ENCODE data around the gene SURF1. TPM values are rescaled to one million over a fixed set of nuclear protein-coding genes. Genes with fewer than 3 reads are reported as not detected.

SURF1 gene
- total RNA-seq, 1 experiment from 2014 or later = 57.5 TPM

DNA sequence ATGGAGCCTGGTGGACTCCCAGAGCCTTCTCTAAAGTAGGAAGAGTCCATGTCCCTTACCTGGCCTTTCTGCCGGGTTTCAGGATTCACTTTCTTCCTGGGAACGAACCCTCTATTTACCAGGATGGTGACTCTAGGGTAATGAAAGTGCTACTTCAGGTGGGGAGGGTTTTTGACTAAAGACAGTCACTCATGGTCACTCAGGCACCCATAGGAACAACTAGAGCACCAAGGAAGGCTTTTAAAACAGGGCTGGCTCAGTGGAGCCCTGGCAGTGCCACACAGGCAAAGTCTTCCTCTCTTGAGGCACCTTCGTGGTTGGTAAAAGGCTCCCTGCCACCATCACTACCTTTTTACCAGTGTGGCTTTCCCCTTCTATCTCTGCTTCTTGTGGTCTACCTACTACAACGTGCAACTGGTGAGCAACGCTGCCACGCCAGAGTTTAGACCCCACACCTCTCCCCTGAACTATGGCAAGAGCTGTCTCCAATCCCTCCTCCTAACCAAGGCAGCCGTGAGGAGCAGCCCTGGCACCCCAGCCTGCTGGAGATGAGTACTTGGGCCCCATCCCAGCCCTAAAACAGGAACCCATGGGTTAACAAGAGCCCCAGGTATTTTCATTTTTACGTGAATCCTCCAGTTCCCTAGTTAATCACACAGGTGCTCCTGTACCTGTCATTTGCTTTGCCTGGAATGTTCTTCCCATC, 3.5 kb downstream of the SURF1 start:
- ChIA-PET POLR2A (interaction anchor here (0.6 to 1.3 kb wide), 3 partner anchors 14 to 107 kb away, joined by 4 to 5 read pairs (median 4); partner anchors contain the start of genes CACFD1 and SURF6), CTCF (no interaction called here)
- intact Hi-C loops (cut with micrococcal nuclease; ENCODE audit: unreplicated experiment) = no loop called here
- H3K27me3 ChIP-seq (replicated peaks; ENCODE audit: control insufficient read depth, insufficient read depth, low read length) = no peaks in the 10 kb centered on the region
- no peaks in the 10 kb centered on the region for H3K9me3 ChIP-seq
- TF ChIP-seq, protein P1, sequence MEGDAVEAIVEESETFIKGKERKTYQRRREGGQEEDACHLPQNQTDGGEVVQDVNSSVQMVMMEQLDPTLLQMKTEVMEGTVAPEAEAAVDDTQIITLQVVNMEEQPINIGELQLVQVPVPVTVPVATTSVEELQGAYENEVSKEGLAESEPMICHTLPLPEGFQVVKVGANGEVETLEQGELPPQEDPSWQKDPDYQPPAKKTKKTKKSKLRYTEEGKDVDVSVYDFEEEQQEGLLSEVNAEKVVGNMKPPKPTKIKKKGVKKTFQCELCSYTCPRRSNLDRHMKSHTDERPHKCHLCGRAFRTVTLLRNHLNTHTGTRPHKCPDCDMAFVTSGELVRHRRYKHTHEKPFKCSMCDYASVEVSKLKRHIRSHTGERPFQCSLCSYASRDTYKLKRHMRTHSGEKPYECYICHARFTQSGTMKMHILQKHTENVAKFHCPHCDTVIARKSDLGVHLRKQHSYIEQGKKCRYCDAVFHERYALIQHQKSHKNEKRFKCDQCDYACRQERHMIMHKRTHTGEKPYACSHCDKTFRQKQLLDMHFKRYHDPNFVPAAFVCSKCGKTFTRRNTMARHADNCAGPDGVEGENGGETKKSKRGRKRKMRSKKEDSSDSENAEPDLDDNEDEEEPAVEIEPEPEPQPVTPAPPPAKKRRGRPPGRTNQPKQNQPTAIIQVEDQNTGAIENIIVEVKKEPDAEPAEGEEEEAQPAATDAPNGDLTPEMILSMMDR (IDR thresholded peaks at IDR 0.05; ENCODE audit: insufficient read depth in 1 of 2, low read depth in 1 of 2, low read length in 1 of 2, severe bottlenecking in 1 of 2, unreplicated experiment in 1 of 2) = no peak
- no peak overlapping the region for H3K4me3 ChIP-seq (ENCODE audit: low read depth, low read length)
- peaks cover 16% of the 10 kb centered on the region for H3K36me3 ChIP-seq (ENCODE audit: control insufficient read depth, insufficient read depth, low read length)
- Mint-ChIP-seq H3K36me3 (ENCODE audit: insufficient read depth, unreplicated experiment) (peaks cover 94% of the 10 kb centered on the region), H3K4me3 (ENCODE audit: unreplicated experiment) (no peak overlapping the region), H3K27ac (ENCODE audit: unreplicated experiment) (no peak overlapping the region), H3K27me3 (ENCODE audit: insufficient read depth, unreplicated experiment) (no peaks in the 10 kb centered on the region), H3K4me1 (ENCODE audit: low read depth, unreplicated experiment) (no peaks in the 10 kb centered on the region), H3K9me3 (ENCODE audit: unreplicated experiment) (no peaks in the 10 kb centered on the region)
- BruUV-seq (replicated peaks) = no TSS peak
- H3K4me1 ChIP-seq = peaks cover 19% of the 10 kb centered on the region
- no peak for DNase-seq

GRCh38 chr9:133351908-133352634, 4.2 kb downstream of the SURF1 start:
- Mint-ChIP-seq H3K27ac (ENCODE audit: unreplicated experiment) (no peak overlapping the region), H3K9me3 (ENCODE audit: unreplicated experiment) (no peaks in the 10 kb centered on the region), H3K27me3 (ENCODE audit: insufficient read depth, unreplicated experiment) (no peaks in the 10 kb centered on the region), H3K4me3 (ENCODE audit: unreplicated experiment) (no peak overlapping the region), H3K4me1 (ENCODE audit: low read depth, unreplicated experiment) (peaks cover 2% of the 10 kb centered on the region), H3K36me3 (ENCODE audit: insufficient read depth, unreplicated experiment) (peaks cover 93% of the 10 kb centered on the region)
- Histone ChIP-seq H3K27me3 (replicated peaks; ENCODE audit: control insufficient read depth, insufficient read depth, low read length) (no peaks in the 10 kb centered on the region), H3K36me3 (ENCODE audit: control insufficient read depth, insufficient read depth, low read length) (peaks cover 16% of the 10 kb centered on the region), H3K4me1 (peaks cover 12% of the 10 kb centered on the region), H3K9me3 (no peaks in the 10 kb centered on the region), H3K4me3 (ENCODE audit: low read depth, low read length) (no peak overlapping the region)
- TSS peak; percentile 12 for BruUV-seq (replicated peaks)
- POLR2A ChIA-PET = interaction anchor here (0.6 to 1.1 kb wide), 2 partner anchors 13 to 706 kb away, joined by 4 to 5 read pairs; no protein-coding TSS in a partner anchor
- TF ChIP-seq, protein P1 (IDR thresholded peaks at IDR 0.05; ENCODE audit: insufficient read depth in 1 of 2, low read depth in 1 of 2, low read length in 1 of 2, severe bottlenecking in 1 of 2, unreplicated experiment in 1 of 2) = peak; percentile 43 to 47
- CTCF ChIA-PET = no interaction called here
- intact Hi-C loops (cut with micrococcal nuclease; ENCODE audit: unreplicated experiment) = no loop called here
- peak; percentile 70 to 81 for DNase-seq

DNA sequence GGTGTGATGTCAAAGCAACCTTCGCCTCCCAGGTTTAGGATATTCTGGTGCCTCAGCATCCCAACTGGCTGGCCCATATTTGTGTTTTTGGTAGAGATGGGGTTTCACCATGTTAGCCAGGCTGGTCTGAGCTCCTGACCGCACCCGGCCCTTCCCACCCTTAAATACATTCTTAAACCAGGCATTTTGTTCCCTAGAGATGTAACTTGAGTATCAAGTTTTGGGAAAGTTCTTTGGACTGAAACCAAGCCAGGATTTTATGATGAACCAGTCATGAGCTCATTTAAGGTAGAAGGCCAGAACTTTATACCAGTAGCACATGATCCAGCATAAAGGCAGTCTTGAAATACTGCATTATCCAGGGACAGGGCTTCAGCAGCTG, 4.8 kb downstream of the SURF1 start:
- H3K27me3 ChIP-seq (replicated peaks; ENCODE audit: control insufficient read depth, insufficient read depth, low read length) = no peaks in the 10 kb centered on the region
- no peak overlapping the region for H3K4me3 ChIP-seq (ENCODE audit: low read depth, low read length)
- H3K9me3 Mint-ChIP-seq (ENCODE audit: unreplicated experiment) = no peaks in the 10 kb centered on the region
- intact Hi-C loops (cut with micrococcal nuclease; ENCODE audit: unreplicated experiment) = no loop called here
- peaks cover 12% of the 10 kb centered on the region for H3K4me1 ChIP-seq
- H3K4me3 Mint-ChIP-seq (ENCODE audit: unreplicated experiment) = no peak overlapping the region
- TF ChIP-seq, protein P1 (IDR thresholded peaks at IDR 0.05; ENCODE audit: insufficient read depth in 1 of 2, low read depth in 1 of 2, low read length in 1 of 2, severe bottlenecking in 1 of 2, unreplicated experiment in 1 of 2) = no peak
- no peak overlapping the region for H3K27ac Mint-ChIP-seq (ENCODE audit: unreplicated experiment)
- no peaks in the 10 kb centered on the region for H3K9me3 ChIP-seq
- peaks cover 8% of the 10 kb centered on the region for H3K4me1 Mint-ChIP-seq (ENCODE audit: low read depth, unreplicated experiment)
- ChIA-PET POLR2A (interaction anchor here (0.6 to 1.1 kb wide), 2 partner anchors 14 to 706 kb away, joined by 4 to 5 read pairs; no protein-coding TSS in a partner anchor), CTCF (no interaction called here)
- no TSS peak for BruUV-seq (replicated peaks)
- peaks cover 90% of the 10 kb centered on the region for H3K36me3 Mint-ChIP-seq (ENCODE audit: insufficient read depth, unreplicated experiment)
- no peak for DNase-seq
- peaks cover 16% of the 10 kb centered on the region for H3K36me3 ChIP-seq (ENCODE audit: control insufficient read depth, insufficient read depth, low read length)
- no peaks in the 10 kb centered on the region for H3K27me3 Mint-ChIP-seq (ENCODE audit: insufficient read depth, unreplicated experiment)

Measured in Caco-2 (cell line).